GM10266 (cell line): ENCODE data around the gene DDX50.

ENCODE experiments used
- DNase-seq: peaks from one replicate; pipeline ENCODE4 v3.0.0; 2012; ENCODE audit errors: extremely low spot score
- TF ChIP-seq, protein P1 (sequence below): IDR thresholded peaks from 2 replicates; pipeline ENCODE4 v1.5.1; 2012; ENCODE audit warnings: mild to moderate bottlenecking, low read depth; ENCODE audit not compliant: control insufficient read depth, insufficient read depth; ENCODE audit errors: missing control alignments

DDX50 gene

DNA sequence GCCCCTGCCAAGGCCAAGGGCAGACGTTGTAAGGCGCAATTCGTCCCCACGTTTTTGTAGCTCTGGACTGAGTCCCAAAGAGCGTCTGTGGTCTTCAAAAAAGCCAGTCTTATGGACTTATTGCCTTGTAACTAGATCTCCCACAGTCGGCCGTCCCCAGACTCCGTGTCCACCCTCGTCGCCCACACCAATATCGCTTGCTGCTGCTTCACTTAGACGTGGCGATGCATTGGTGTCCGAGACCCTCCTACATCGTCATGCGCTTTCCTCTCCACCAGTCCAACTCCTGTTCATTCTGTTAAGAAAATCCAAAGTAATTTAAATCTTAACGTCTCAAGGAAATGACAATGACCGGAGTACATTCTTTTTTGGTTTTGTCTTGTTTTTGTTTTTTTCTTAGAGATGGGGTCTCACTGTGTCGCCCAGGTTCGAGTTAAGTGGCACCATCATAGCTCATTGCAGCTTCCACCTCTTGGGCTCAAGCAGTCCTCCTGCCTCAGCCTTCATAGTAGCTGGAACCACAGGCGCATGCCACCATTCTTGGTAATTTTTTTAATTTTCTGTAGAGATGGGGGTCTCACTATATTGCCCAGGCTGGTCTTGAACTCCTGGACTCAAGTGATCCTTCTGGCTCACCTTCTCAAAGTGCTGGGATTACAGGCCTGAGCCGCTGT is 88.3 kb downstream of the DDX50 start:
- no peak for DNase-seq
- TF ChIP-seq, protein P1, sequence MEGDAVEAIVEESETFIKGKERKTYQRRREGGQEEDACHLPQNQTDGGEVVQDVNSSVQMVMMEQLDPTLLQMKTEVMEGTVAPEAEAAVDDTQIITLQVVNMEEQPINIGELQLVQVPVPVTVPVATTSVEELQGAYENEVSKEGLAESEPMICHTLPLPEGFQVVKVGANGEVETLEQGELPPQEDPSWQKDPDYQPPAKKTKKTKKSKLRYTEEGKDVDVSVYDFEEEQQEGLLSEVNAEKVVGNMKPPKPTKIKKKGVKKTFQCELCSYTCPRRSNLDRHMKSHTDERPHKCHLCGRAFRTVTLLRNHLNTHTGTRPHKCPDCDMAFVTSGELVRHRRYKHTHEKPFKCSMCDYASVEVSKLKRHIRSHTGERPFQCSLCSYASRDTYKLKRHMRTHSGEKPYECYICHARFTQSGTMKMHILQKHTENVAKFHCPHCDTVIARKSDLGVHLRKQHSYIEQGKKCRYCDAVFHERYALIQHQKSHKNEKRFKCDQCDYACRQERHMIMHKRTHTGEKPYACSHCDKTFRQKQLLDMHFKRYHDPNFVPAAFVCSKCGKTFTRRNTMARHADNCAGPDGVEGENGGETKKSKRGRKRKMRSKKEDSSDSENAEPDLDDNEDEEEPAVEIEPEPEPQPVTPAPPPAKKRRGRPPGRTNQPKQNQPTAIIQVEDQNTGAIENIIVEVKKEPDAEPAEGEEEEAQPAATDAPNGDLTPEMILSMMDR, result no peak

DNA sequence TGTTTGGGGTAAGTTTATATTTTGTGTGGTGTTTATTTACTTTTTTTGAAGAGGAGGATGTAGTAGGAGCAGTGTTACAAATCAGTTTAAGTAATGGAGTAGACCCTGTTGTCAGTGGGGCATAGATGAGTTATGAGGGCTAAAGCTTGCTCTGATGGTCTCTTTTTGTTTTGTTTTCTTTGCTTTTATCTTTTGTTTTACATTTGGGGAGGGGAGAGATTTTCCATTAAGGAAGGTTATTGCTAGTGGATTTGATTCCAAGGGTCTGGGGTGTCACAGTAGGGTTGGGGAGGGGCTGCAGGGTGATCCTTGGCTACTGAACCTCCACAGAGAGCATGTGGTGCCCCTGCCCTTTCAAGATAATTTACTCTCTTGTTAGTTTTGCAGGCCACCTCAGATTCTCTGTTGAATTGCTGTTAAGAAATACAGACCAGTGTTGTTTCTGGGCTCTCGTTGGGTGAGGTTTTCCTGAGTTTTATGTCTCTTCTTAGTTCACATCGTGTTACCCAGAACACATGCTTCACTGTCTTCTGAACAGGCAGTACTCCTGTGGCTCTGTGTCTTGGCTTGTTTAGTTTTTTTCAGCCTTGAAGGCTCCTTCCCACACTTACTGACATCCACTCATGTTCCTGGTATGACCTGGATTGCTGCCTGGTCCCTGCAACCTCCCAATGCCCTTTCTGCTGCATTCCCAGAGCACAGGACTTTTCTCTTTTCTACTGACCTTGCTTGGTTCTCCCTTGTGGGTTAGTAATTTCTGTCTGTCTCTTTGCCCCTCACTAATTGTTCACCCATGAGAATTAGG is 91.7 kb downstream of the DDX50 start:
- no peak for DNase-seq
- TF ChIP-seq, protein P1, result no peak
